Sigmoid colon (tissue), 7 donors: ENCODE results near the gene DLL3. TPM values are rescaled to one million over a fixed set of nuclear protein-coding genes. Genes with fewer than 3 reads are reported as not detected.

Experiments used
- DNase-seq: peaks from one replicate; pipeline ENCODE4 v3.0.0-alpha.2; 2019
- H3K27ac ChIP-seq, 4 donors: fragments of 200-600 bp; sonication (generic); one replicate each; pipeline ENCODE4 v1.5.1; 2016 to 2019; ENCODE audit warnings: mild to moderate bottlenecking in 1 of 4
- H3K27me3 ChIP-seq, 3 donors: fragments of 200-600 bp; sonication (generic); one replicate each; pipeline ENCODE4 v1.5.1; 2019; ENCODE audit warnings: mild to moderate bottlenecking in 1 of 3
- H3K36me3 ChIP-seq, 4 donors: fragments of 200-600 bp; sonication (generic); one replicate each; pipeline ENCODE4 v1.5.1; 2016 to 2019
- H3K4me1 ChIP-seq, 4 donors: fragments of 200-600 bp; sonication (generic); one replicate each; pipeline ENCODE4 v1.5.1; 2017 to 2019
- H3K4me3 ChIP-seq, 4 donors: fragments of 200-600 bp; sonication (generic); one replicate each; pipeline ENCODE4 v1.5.1; 2017 to 2019; ENCODE audit warnings: mild to moderate bottlenecking in 2 of 4, moderate library complexity in 1 of 4
- H3K9me3 ChIP-seq, 4 donors: fragments of 200-600 bp in 3 of 4; sonication (generic) in 3 of 4; one replicate each; pipeline versions ENCODE4 v1.5.1 to v1.6.1; 2013 to 2019
- CTCF ChIP-seq, 4 experiments: fragments of 450-650 bp in 3 of 4; fragments of 200-600 bp in 1 of 4; IDR thresholded peaks; one replicate each; pipeline ENCODE4 v1.5.1; 2016 to 2019; ENCODE audit warnings: antibody characterized with exemption in 4 of 4, mild to moderate bottlenecking in 3 of 4, moderate library complexity in 2 of 4
- EP300 ChIP-seq, 4 donors: sonication (generic); formaldehyde crosslinking; IDR thresholded peaks; one replicate each; pipeline ENCODE4 v1.6.1; 2017; ENCODE audit warnings: antibody characterized with exemption in 4 of 4
- POLR2A ChIP-seq, 2 donors: fragments of 450-650 bp; IDR thresholded peaks; one replicate each; pipeline ENCODE4 v1.6.1; 2016; ENCODE audit warnings: antibody characterized with exemption in 2 of 2, mild to moderate bottlenecking in 2 of 2, moderate library complexity in 2 of 2
- POLR2AphosphoS5 ChIP-seq, 4 donors: sonication (generic); formaldehyde crosslinking; IDR thresholded peaks; one replicate each; pipeline ENCODE4 v1.6.1; 2017; ENCODE audit warnings: antibody characterized with exemption in 4 of 4
- WGBS, 2 donors: extraction: QIAGEN DNeasy Blood & Tissue Kit; methylation state at CpG; one replicate each; pipeline ENCODE4 v1.1.7; 2013; 5-methylcytosine and 5-hydroxymethylcytosine counted together
- intact Hi-C: fragments of 100-400 bp; cut with DNase I; formaldehyde crosslinking; loops from one replicate; pipeline ENCODE4 v1.15.1; 2023
- polyA plus RNA-seq, 3 donors: library from polyadenylated mRNA; stranded (reverse); fragments of 200-250 nt; gene quantifications; one replicate each; pipeline ENCODE4 v1.2.3, GENCODE V29; 2013
- total RNA-seq, 4 donors: library from RNA; depleted of rRNA; stranded (reverse); fragments of >200 nt; gene quantifications; one replicate each; pipeline ENCODE4 v1.1.0, GENCODE V29; 2016
- donor health status: healthy with polysubstance abuse.
- donor health status: Bipolar disorder and iron deficiency.
- donor health status: healthy.

The DLL3 gene
- total and polyA plus RNA-seq, 7 donors = 0.17 to 0.36 TPM; not detected in 5

- Histone ChIP-seq H3K4me1 (no peaks in the 10 kb centered on the region), H3K9me3 (no peaks in the 10 kb centered on the region), H3K36me3 (no peaks in the 10 kb centered on the region), H3K27me3 (no peaks in the 10 kb centered on the region), H3K4me3 (no peak overlapping the region), H3K27ac (no peak overlapping the region)
- 75 to 87% methylated on average over 5 of the region's 5 CpGs for WGBS, 2 donors
- TF ChIP-seq EP300 (IDR thresholded peaks at IDR 0.05) (no peak), POLR2A (IDR thresholded peaks at IDR 0.05) (no peak), CTCF (IDR thresholded peaks at IDR 0.05) (no peak), POLR2AphosphoS5 (IDR thresholded peaks at IDR 0.05) (no peak)
- intact Hi-C loops = loop anchor here (5.0 to 10.0 kb wide), 2 partner anchors 215 to 422 kb away; partner anchors contain the start of gene PSMC4
- DNase-seq = no peak
Observed at GRCh38 chr19:39550197-39550596, 51.5 kb downstream of the DLL3 start.

GRCh38 chr19:39553082-39553652, 54.4 kb downstream of the DLL3 start:
- TF ChIP-seq POLR2A (IDR thresholded peaks at IDR 0.05) (no peak), CTCF (IDR thresholded peaks at IDR 0.05) (no peak), EP300 (IDR thresholded peaks at IDR 0.05) (no peak), POLR2AphosphoS5 (IDR thresholded peaks at IDR 0.05) (no peak)
- H3K4me1 ChIP-seq = peaks cover 0 to 5% (median 0%) of the 10 kb centered on the region in 4 donors
- no peaks in the 10 kb centered on the region for H3K9me3 ChIP-seq
- DNase-seq = no peak
- H3K36me3 ChIP-seq = no peaks in the 10 kb centered on the region
- no peak overlapping the region for H3K27ac ChIP-seq
- WGBS, 2 donors = 58 to 72% methylated on average over 7 of the region's 7 CpGs
- no peaks in the 10 kb centered on the region for H3K27me3 ChIP-seq
- no peak overlapping the region for H3K4me3 ChIP-seq
- intact Hi-C loops = loop anchor here (5.0 to 10.0 kb wide), 2 partner anchors 212 to 419 kb away; partner anchors contain the start of gene PSMC4

GRCh38 chr19:39554701-39555311, 56.1 kb downstream of the DLL3 start:
- intact Hi-C loops = loop anchor here (5.0 to 10.0 kb wide), 2 partner anchors 210 to 417 kb away; partner anchors contain the start of gene PSMC4
- no peak for TF ChIP-seq EP300 (IDR thresholded peaks at IDR 0.05)
- TF ChIP-seq POLR2A (IDR thresholded peaks at IDR 0.05) = no peak
- TF ChIP-seq CTCF (IDR thresholded peaks at IDR 0.05) = no peak
- no peak for TF ChIP-seq POLR2AphosphoS5 (IDR thresholded peaks at IDR 0.05)

GRCh38 chr19:39555883-39556282, 57.1 kb downstream of the DLL3 start:
- TF ChIP-seq POLR2AphosphoS5 (IDR thresholded peaks at IDR 0.05) = no peak
- no peak for TF ChIP-seq EP300 (IDR thresholded peaks at IDR 0.05)
- no peak for TF ChIP-seq POLR2A (IDR thresholded peaks at IDR 0.05)
- TF ChIP-seq CTCF (IDR thresholded peaks at IDR 0.05) = no peak
- Histone ChIP-seq H3K27me3 (no peaks in the 10 kb centered on the region), H3K4me1 (peaks cover 0 to 5% (median 0%) of the 10 kb centered on the region in 4 donors), H3K36me3 (no peaks in the 10 kb centered on the region), H3K4me3 (no peak overlapping the region), H3K9me3 (no peaks in the 10 kb centered on the region), H3K27ac (no peak overlapping the region)
- no peak for DNase-seq
- 50 to 61% methylated on average over 1 of the region's 1 CpG for WGBS, 2 donors
- intact Hi-C loops = loop anchor here (10.0 kb wide), 1 partner anchor 209 kb away; no protein-coding TSS in a partner anchor

More at GRCh38 chr19:39554701-39555311, 56.1 kb downstream of the DLL3 start:
- H3K4me3 ChIP-seq = no peak overlapping the region
- no peak overlapping the region for H3K27ac ChIP-seq
- no peak for DNase-seq
- H3K36me3 ChIP-seq = no peaks in the 10 kb centered on the region
- H3K4me1 ChIP-seq = peaks cover 0 to 5% (median 0%) of the 10 kb centered on the region in 4 donors
- 59 to 78% methylated on average over 4 of the region's 4 CpGs for WGBS, 2 donors
- no peaks in the 10 kb centered on the region for H3K27me3 ChIP-seq
- H3K9me3 ChIP-seq = no peaks in the 10 kb centered on the region

Other genes with a start within 250 kb of the DLL3 start
- not detected for gene IFNL2, start 230.6 kb upstream of the DLL3 start, total RNA-seq
- gene IFNL2, start 230.6 kb upstream of the DLL3 start, polyA plus RNA-seq = not detected
- gene IFNL1, start 202.5 kb upstream of the DLL3 start, total RNA-seq = not detected
- gene IFNL1, start 202.5 kb upstream of the DLL3 start, polyA plus RNA-seq = under 1 TPM in 1 of 3 donors, not detected in 2; 0.09 TPM
- 1 to 10 TPM in 3 of 4 donors, under 1 TPM in 1; 0.82 to 1.8 (median 1.2) TPM for gene LRFN1, start 178.1 kb upstream of the DLL3 start, total RNA-seq
- 1 to 10 TPM in 1 of 3 donors, under 1 TPM in 2; under 0.01 to 1.0 (median 0.23) TPM for gene LRFN1, start 178.1 kb upstream of the DLL3 start, polyA plus RNA-seq
- gene GMFG, start 162.9 kb upstream of the DLL3 start, total RNA-seq = 10 to 100 TPM in 1 of 4 donors, 1 to 10 TPM in 3; 5.3 to 23.1 (median 8.6) TPM
- gene GMFG, start 162.9 kb upstream of the DLL3 start, polyA plus RNA-seq = 10 to 100 TPM; 37.2 to 98.6 (median 56.5) TPM
- gene SAMD4B, start 156.5 kb upstream of the DLL3 start, total RNA-seq = 10 to 100 TPM; 37.8 to 83.6 (median 65.4) TPM
- 10 to 100 TPM; 28.4 to 79.4 (median 38.4) TPM for gene SAMD4B, start 156.5 kb upstream of the DLL3 start, polyA plus RNA-seq
- 10 to 100 TPM; 37.5 to 51.8 (median 43.5) TPM for gene PAF1, start 107.8 kb upstream of the DLL3 start, total RNA-seq
- gene PAF1, start 107.8 kb upstream of the DLL3 start, polyA plus RNA-seq = 10 to 100 TPM; 28.2 to 40.5 (median 37.2) TPM
- 10 to 100 TPM; 25.2 to 44.6 (median 33.7) TPM for gene MED29, start 107.6 kb upstream of the DLL3 start, total RNA-seq
- gene MED29, start 107.6 kb upstream of the DLL3 start, polyA plus RNA-seq = 10 to 100 TPM; 22.8 to 33.5 (median 31.0) TPM
- gene ZFP36, start 92.1 kb upstream of the DLL3 start, total RNA-seq = 100 to 1,000 TPM in 3 of 4 donors, 10 to 100 TPM in 1; 78.1 to 320 (median 190) TPM
- gene ZFP36, start 92.1 kb upstream of the DLL3 start, polyA plus RNA-seq = 100 to 1,000 TPM; 112 to 298 (median 228) TPM
- 10 to 100 TPM in 3 of 4 donors, 1 to 10 TPM in 1; 8.2 to 28.8 (median 12.5) TPM for gene PLEKHG2, start 86.3 kb upstream of the DLL3 start, total RNA-seq
- gene PLEKHG2, start 86.3 kb upstream of the DLL3 start, polyA plus RNA-seq = 10 to 100 TPM in 1 of 3 donors, under 1 TPM in 2; 0.60 to 14.9 (median 0.69) TPM
- gene RPS16, start 63.0 kb upstream of the DLL3 start, total RNA-seq = 1,000 to 10,000 TPM; 1,648 to 4,043 (median 3,423) TPM
- 1,000 to 10,000 TPM; 2,119 to 4,564 (median 2,918) TPM for gene RPS16, start 63.0 kb upstream of the DLL3 start, polyA plus RNA-seq
- 100 to 1,000 TPM in 2 of 4 donors, 10 to 100 TPM in 2; 72.1 to 104 (median 89.1) TPM for gene SUPT5H, start 53.4 kb upstream of the DLL3 start, total RNA-seq
- 100 to 1,000 TPM in 1 of 3 donors, 10 to 100 TPM in 2; 52.3 to 112 (median 67.5) TPM for gene SUPT5H, start 53.4 kb upstream of the DLL3 start, polyA plus RNA-seq
- 10 to 100 TPM; 42.1 to 54.4 (median 46.8) TPM for gene TIMM50, start 18.1 kb upstream of the DLL3 start, total RNA-seq
- 10 to 100 TPM; 26.4 to 54.9 (median 37.9) TPM for gene TIMM50, start 18.1 kb upstream of the DLL3 start, polyA plus RNA-seq
- gene SELENOV, start 16.2 kb downstream of the DLL3 start, total RNA-seq = not detected
- gene SELENOV, start 16.2 kb downstream of the DLL3 start, polyA plus RNA-seq = not detected
- 1 to 10 TPM; 3.9 to 7.7 (median 5.3) TPM for gene EID2B, start 33.9 kb downstream of the DLL3 start, total RNA-seq
- 1 to 10 TPM in 2 of 3 donors, under 1 TPM in 1; 0.46 to 2.0 (median 1.8) TPM for gene EID2B, start 33.9 kb downstream of the DLL3 start, polyA plus RNA-seq
- 10 to 100 TPM in 3 of 4 donors, 1 to 10 TPM in 1; 9.7 to 16.4 (median 13.2) TPM for gene EID2, start 41.2 kb downstream of the DLL3 start, total RNA-seq
- gene EID2, start 41.2 kb downstream of the DLL3 start, polyA plus RNA-seq = 10 to 100 TPM in 1 of 3 donors, 1 to 10 TPM in 2; 7.6 to 10.7 (median 8.4) TPM
- gene LGALS13, start 103.6 kb downstream of the DLL3 start, total RNA-seq = not detected
- not detected for gene LGALS13, start 103.6 kb downstream of the DLL3 start, polyA plus RNA-seq
- not detected for gene LGALS16, start 157.0 kb downstream of the DLL3 start, total RNA-seq
- not detected for gene LGALS16, start 157.0 kb downstream of the DLL3 start, polyA plus RNA-seq
- not detected for gene LGALS14, start 205.5 kb downstream of the DLL3 start, total RNA-seq
- not detected for gene LGALS14, start 205.5 kb downstream of the DLL3 start, polyA plus RNA-seq
- gene CLC, start 239.1 kb downstream of the DLL3 start, total RNA-seq = not detected
- gene CLC, start 239.1 kb downstream of the DLL3 start, polyA plus RNA-seq = 1 to 10 TPM in 1 of 3 donors, not detected in 2; 7.2 TPM